ENCODE measurements around the gene COPRS. TPM values are rescaled to one million over a fixed set of nuclear protein-coding genes. Genes with fewer than 3 reads are reported as not detected.

Gene COPRS
- total RNA-seq, result 100.0 and 103 TPM in 2 replicates

GRCh38 chr17:31858642-31859486, at the start of gene COPRS:
Gene COPRS (minus strand): TSS chr17:31859244. CDS start chr17:31859199, 45 bp downstream.

Other genes starting within 250 kb of the COPRS start
- gene UTP6, start 42.5 kb upstream of the COPRS start, total RNA-seq, result 24.2 and 29.8 TPM in 2 replicates
- 8.4 and 9.7 TPM in 2 replicates for gene SUZ12, start 77.8 kb upstream of the COPRS start, total RNA-seq
- 6.9 and 9.0 TPM in 2 replicates for gene LRRC37B, start 148.1 kb upstream of the COPRS start, total RNA-seq

All from myometrial cell (primary cell).